Ecto neural progenitor cell (in vitro differentiated cells): ENCODE results near the gene CDKN2B-AS1.
"Not testable (repeated sequence)": the region's sequence is repeated elsewhere in the genome, so short reads cannot be mapped to it uniquely, and the experiment has no call there.

ENCODE experiments used
- DNase-seq: peaks from one replicate; pipeline ENCODE4 v3.0.0-alpha.2; 2018; ENCODE audit warnings: low spot score

CDKN2B-AS1 gene

DNA sequence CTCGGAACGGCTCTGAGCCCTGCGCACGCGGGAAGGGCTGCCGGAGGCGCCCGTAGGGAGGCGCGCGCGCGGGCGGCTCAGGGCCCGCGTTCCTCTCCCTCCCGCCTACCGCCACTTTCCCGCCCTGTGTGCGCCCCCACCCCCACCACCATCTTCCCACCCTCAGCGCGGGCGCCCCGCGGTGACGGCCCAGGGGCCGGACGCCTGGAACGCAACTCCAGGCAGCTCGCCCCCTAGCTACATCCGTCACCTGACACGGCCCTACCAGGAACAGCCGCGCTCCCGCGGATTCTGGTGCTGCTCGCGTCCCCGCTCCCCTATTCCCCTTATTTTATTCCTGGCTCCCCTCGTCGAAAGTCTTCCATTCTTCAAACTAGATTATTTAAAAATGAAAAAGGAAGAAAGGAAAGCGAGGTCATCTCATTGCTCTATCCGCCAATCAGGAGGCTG is at the start of gene CDKN2B-AS1:
TSS of gene CDKN2B-AS1 (plus strand) at position 236 of the 450 bp plus-strand sequence.
- DNase-seq = peak; percentile 63

GRCh38 chr9:21945606-21946005 is 49.0 kb upstream of the CDKN2B-AS1 start:
- no peak for DNase-seq

DNA sequence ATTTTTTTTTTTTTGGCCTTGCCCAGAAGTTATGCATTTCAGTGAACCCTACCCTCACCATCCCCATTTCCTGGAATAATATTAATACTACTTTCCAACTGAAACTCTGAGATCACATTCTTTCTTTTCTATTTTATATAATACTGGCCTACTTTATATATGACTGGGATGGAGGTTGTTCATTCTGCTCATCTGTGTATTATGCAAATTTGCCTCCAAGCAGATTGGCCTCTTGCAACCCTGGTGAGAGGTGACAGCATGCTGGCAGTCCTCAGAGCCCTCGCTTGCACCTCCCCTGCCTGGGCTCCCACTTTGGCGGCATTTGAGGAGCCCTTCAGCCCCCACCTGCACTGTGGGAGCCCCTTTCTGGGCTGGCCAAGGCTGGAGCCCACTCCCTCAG is 35.8 kb upstream of the CDKN2B-AS1 start:
- DNase-seq = no peak

DNA sequence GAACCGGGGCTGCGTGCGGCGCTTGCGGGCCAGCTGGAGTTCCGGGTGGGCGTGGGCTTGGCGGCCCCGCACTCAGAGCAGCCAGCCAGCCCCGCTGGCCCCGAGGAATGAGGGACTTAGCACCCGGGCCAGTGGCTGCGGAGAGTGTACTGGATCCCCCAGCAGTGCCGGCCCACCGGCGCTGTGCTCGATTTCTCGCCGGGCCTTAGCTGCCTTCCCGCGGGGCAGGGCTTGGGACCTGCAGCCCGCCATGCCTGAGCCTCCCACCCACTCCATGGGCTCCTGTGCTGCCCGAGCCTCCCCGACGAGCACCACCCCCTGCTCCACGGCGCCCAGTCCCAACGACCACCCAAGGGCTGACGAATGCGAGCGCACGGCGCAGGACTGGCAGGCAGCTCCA is 35.3 kb upstream of the CDKN2B-AS1 start:
- DNase-seq = not testable (repeated sequence)

DNA sequence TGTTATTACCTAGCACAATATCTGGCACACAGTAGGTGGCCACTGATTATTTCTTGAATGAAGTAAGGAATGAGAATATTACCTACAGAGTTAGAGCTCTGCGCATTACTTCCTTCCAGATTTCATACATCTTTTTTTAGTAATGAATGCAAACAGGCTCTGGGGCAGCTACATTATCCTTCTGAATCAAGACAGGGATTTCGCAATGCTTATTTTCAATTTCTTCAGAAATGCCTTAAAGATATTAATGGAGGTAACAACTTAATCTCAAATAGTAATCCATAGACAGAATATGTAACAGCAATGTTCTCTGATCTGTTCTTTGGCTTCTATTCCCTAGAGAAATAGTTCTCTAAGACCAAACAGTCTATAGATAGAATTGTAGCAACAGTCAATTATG is 33.0 kb upstream of the CDKN2B-AS1 start:
- no peak for DNase-seq

GRCh38 chr9:21964925-21965385 is 29.6 kb upstream of the CDKN2B-AS1 start:
- DNase-seq = no peak

DNA sequence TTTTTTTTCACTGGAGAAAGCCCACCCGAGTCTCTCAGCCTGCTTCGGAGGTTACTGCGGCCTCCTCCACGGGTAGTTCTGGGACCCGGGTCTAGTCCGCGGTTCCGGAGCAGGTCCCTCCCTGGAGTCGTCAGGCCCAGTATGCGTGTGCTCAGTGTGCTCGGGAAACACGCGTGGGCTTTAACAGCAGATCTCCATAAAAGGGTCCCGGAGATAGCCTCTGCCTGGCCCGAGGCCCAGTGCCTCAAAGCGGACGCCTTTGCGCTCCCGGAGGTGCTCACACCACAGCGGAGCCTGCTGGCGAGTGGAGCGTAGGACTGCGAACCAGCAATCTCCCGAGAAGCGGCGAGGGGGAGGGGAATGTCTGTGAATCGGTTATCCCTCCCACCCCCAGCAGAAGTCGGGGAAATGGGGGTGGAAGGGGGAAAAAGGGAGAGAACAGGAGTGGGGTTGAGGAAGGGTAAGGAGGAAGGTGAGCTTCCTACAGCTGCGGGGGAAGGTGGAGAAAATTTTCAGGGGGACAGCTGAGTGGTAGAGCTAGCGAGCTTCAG is 29.1 kb upstream of the CDKN2B-AS1 start:
- peak; percentile 82 for DNase-seq

- DNase-seq = no peak
These were observed 28.3 kb upstream of the CDKN2B-AS1 start for GRCh38 chr9:21966140-21966851.

DNA sequence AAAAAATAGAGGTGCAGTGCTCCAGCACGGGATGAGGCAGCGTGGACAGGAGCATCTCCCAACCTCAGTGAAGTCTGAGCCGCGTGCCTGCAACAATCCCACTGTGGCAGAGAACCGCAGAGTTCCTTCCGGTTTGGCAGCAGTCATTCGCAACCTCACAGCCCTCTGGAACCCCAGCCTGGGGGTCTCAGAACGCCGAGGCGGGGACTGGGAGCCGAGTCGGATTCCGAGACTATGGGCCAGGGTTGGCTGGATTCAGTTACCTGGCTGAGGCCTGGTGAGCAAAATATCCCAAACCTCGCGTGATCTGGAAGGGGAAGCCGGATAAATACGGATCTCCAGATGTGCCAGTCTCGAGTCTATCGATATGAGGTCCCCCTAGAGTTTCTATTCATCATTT is 27.4 kb upstream of the CDKN2B-AS1 start:
- DNase-seq = no peak

DNA sequence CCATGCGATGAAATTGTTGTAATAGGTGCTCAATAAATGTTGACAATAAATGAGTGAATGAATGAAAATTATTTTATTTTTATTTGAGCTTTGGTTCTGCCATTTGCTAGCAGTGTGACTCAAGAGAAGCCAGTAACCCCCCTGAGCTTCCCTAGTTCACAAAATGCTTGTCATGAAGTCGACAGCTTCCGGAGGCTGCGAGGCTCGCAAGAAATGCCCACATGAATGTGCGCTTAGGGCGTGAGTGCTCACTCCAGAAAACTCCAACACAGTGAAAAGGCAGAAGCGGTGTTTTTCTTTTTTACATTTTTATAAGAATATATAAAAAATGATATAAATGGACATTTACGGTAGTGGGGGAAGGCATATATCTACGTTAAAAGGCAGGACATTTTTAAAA is 26.9 kb upstream of the CDKN2B-AS1 start:
- no peak for DNase-seq

GRCh38 chr9:21968331-21969010 is 26.1 kb upstream of the CDKN2B-AS1 start:
- peak; percentile 70 for DNase-seq

DNA sequence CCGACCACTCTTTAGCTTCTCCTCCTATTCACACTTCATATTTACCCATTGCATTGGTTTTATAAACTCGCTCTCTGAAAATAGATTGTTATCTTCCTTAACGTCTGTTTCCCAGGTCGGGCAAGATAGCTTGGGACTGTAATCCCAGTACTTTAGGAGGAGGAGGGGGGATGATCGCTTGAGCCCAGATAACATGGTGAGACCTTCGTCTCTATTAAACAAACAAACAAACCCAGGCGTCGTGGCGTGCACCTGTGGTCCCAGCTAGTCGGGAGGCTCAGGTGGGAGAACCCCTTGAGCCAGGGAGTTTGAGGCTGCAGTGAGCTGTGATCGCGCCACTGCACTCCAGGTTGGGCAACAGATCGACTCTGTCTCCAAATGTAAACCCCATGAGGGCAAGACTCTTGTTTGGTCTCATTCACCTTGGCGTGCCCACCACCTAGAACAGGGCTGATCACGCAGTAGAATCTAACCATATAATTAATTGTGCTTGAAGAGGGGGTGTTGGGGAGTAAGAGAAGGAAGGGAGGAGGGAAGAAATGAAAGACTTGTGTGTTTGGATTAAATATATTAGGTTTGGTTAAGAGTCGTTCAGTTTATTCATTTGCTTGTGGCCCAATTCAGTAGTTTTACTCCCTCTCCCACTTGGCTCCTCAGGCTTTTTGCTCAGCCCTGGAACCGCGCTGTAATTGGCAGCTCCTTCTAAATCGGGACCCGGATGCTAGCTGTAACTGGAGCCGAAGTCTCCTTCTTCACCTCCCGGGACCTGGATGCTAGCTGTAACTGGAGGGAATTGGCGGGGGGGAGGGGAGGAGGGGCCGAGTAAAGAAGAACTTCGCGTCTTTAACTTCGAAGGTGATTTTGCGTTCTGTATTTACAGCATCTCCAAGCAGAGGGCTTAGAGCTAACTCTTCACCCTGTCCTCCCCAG is 25.3 kb upstream of the CDKN2B-AS1 start:
- no peak for DNase-seq

DNA sequence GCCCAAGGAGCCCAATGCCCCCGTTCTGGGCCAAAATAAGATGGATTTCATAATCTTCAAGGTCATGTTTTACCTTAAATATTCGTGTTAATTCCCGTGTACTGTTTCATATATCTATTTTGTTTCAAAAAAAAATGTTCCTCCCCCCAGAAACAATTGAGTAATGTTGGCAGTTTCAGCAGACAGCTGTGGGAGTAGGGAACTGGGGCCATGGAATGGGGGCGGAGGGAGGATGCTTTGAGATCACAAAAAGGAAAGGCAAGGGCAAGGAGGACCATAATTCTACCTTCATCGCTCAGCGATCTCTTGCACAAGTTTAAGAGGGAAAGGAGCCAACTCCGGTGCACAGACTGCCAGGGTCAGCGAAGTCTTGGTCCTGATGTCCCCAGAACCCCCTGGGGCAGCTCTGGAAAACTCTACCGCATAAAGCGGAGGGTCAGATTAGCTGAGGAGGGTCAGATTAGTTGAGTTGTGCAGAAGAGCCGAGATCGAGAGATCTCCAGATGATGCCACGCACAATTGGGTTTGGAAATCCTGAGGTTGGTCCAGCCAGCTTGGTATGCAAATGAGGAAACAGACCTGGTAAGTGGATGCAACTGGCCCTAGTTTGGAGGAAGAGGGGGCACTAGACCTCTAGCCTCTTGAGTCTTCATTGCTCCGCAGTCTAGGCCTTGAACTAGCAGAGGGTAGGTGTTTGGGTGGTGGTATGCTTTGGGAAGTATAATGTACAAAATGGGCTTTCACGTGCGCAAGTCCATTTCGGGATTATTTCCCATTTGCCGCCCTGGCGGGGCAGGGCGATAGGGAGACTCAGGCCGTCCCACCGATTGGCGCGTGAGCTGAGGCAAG is 24.4 kb upstream of the CDKN2B-AS1 start:
- no peak for DNase-seq

DNA sequence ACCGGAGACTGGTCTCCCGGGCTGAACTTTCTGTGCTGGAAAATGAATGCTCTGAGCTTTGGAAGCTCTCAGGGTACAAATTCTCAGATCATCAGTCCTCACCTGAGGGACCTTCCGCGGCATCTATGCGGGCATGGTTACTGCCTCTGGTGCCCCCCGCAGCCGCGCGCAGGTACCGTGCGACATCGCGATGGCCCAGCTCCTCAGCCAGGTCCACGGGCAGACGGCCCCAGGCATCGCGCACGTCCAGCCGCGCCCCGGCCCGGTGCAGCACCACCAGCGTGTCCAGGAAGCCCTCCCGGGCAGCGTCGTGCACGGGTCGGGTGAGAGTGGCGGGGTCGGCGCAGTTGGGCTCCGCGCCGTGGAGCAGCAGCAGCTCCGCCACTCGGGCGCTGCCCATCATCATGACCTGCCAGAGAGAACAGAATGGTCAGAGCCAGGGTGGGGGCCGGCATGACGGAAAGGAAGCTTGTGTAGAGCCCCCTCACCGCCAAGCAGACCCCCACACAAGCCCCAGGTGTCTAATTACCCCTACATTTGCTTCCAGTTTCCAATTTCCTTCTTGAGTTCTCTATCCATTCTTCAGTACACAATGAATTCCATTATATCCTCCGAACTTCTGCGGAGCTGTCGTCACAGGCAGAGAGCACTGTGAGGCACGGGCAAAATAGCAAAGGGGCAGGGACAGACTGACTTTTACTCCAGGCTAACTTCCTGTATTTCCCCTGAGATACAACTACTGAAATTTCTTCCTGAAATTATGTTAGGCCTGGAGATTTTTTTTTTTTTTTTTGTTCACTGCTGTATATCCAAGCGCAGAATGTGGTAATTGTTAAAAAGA is 23.6 kb upstream of the CDKN2B-AS1 start:
- peak; percentile 65 for DNase-seq

GRCh38 chr9:21972361-21972760 is 22.2 kb upstream of the CDKN2B-AS1 start:
- no peak for DNase-seq

DNA sequence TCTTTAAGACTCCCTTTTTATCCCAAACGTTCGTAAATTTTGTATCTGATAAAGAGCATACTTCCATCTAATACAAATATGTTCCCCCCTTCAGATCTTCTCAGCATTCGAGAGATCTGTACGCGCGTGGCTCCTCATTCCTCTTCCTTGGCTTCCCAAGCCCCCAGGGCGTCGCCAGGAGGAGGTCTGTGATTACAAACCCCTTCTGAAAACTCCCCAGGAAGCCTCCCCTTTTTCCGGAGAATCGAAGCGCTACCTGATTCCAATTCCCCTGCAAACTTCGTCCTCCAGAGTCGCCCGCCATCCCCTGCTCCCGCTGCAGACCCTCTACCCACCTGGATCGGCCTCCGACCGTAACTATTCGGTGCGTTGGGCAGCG is 20.3 kb upstream of the CDKN2B-AS1 start:
- DNase-seq = no peak

DNA sequence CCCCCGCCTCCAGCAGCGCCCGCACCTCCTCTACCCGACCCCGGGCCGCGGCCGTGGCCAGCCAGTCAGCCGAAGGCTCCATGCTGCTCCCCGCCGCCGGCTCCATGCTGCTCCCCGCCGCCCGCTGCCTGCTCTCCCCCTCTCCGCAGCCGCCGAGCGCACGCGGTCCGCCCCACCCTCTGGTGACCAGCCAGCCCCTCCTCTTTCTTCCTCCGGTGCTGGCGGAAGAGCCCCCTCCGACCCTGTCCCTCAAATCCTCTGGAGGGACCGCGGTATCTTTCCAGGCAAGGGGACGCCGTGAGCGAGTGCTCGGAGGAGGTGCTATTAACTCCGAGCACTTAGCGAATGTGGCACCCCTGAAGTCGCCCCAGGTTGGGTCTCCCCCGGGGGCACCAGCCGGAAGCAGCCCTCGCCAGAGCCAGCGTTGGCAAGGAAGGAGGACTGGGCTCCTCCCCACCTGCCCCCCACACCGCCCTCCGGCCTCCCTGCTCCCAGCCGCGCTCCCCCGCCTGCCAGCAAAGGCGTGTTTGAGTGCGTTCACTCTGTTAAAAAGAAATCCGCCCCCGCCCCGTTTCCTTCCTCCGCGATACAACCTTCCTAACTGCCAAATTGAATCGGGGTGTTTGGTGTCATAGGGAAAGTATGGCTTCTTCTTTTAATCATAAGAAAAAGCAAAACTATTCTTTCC is 19.7 kb upstream of the CDKN2B-AS1 start:
- DNase-seq = peak; percentile 81

- DNase-seq = no peak
These were observed 18.2 kb upstream of the CDKN2B-AS1 start for GRCh38 chr9:21976334-21976875.

GRCh38 chr9:21982391-21982790 is 12.2 kb upstream of the CDKN2B-AS1 start:
- DNase-seq = no peak
